Measurements from ENCODE around the gene ELANE. TPM values are rescaled to one million over a fixed set of nuclear protein-coding genes. Genes with fewer than 3 reads are reported as not detected.

Gene ELANE
- total and polyA plus RNA-seq, 9 of the 15 experiments (the other 6 are each of a cell fraction or from before 2014, with no cell fraction given): not detected

GRCh38 chr19:872266-872951, 20.3 kb downstream of the ELANE start (continued):
- TF ChIP-seq MEF2A (IDR thresholded peaks at IDR 0.05; ENCODE audit: control insufficient read depth, low read depth, low read length) (no peak), SMARCC2 (IDR thresholded peaks at IDR 0.05; ENCODE audit: low read depth) (no peak), POLR2A (conservative IDR thresholded peaks at IDR 0.05) (peak; percentile 41; the same call in 1 of the 2 replicates), E2F5 (CRISPR knock-in tag; IDR thresholded peaks at IDR 0.05) (no peak), ZNF280B (CRISPR knock-in tag; IDR thresholded peaks at IDR 0.05) (no peak), SRF (CRISPR knock-in tag; IDR thresholded peaks at IDR 0.05) (no peak), STAT5B (CRISPR knock-in tag; IDR thresholded peaks at IDR 0.05) (no peak), NFIX (CRISPR knock-in tag; IDR thresholded peaks at IDR 0.05; ENCODE audit: low read depth) (no peak), RNF2 (IDR thresholded peaks at IDR 0.05) (no peak), MBD2 (IDR thresholded peaks at IDR 0.05; ENCODE audit: borderline replicate concordance, low read depth) (no peak), GABPA (tag; conservative IDR thresholded peaks at IDR 0.05; ENCODE audit: low read depth) (no peak), MYC (IDR thresholded peaks at IDR 0.05; ENCODE audit: low read depth, low read length) (no peak), MYC (CRISPR knock-in tag; IDR thresholded peaks at IDR 0.05; ENCODE audit: borderline replicate concordance, low read depth) (0 out of 2 replicates have a peak, but pooled peaks have one; percentile 30), ZNF507 (tag; conservative IDR thresholded peaks at IDR 0.05) (no peak), ZC3H8 (IDR thresholded peaks at IDR 0.05) (no peak), RAD21 (CRISPR knock-in tag; conservative IDR thresholded peaks at IDR 0.05 in 1 of 2, IDR thresholded peaks at IDR 0.05 in 1 of 2) (no peak), SETDB1 (IDR thresholded peaks at IDR 0.05; ENCODE audit: low read length) (no peak), STAG1 (CRISPR knock-in tag; IDR thresholded peaks at IDR 0.05; ENCODE audit: borderline replicate concordance) (no peak), ZNF449 (CRISPR knock-in tag; IDR thresholded peaks at IDR 0.05) (no peak), RCOR1 (IDR thresholded peaks at IDR 0.05; ENCODE audit: borderline replicate concordance in 1 of 2, low read depth in 2 of 2, low read length in 2 of 2) (0 out of 4 replicates have a peak, but pooled peaks of 1 of the 2 experiments have one; percentile 5), ZNF217 (CRISPR knock-in tag; IDR thresholded peaks at IDR 0.05) (no peak), ZNF655 (CRISPR knock-in tag; IDR thresholded peaks at IDR 0.05) (no peak), TAF7 (tag; IDR thresholded peaks at IDR 0.05) (no peak), TFAP4 (CRISPR knock-in tag; IDR thresholded peaks at IDR 0.05; ENCODE audit: borderline replicate concordance) (peak; percentile 67)
